Measurements from ENCODE around the gene MTHFD1. TPM values are rescaled to one million over a fixed set of nuclear protein-coding genes. Genes with fewer than 3 reads are reported as not detected.

Gene MTHFD1
- total RNA-seq, 1 experiment from 2014 or later, result 153 TPM

- CTCF ChIA-PET, result no interaction called here
These were observed 71.4 kb downstream of the MTHFD1 start for GRCh38 chr14:64459405-64460136.

More at GRCh38 chr14:64459405-64460136, 71.4 kb downstream of the MTHFD1 start:
- ChIA-PET POLR2A (no interaction called here), RAD21 (ENCODE audit: low non-redundant PET in 1 of 2, low total read pairs in 2 of 2, uncharacterized antibody in 2 of 2, unreplicated experiment in 2 of 2) (no interaction called here)
- BruUV-seq (replicated peaks), result no TSS peak
- ATAC-seq (no peak), DNase-seq (ENCODE audit: low read depth, low spot score) (no peak)
- H3K79me2 ChIP-seq (ENCODE audit: insufficient read depth, low read length), result no peaks in the 10 kb centered on the region
- no peak for TF ChIP-seq CEBPB (IDR thresholded peaks at IDR 0.05; ENCODE audit: low read depth)
- no peak for TF ChIP-seq TCF7L2 (IDR thresholded peaks at IDR 0.05; ENCODE audit: borderline replicate concordance, extremely low read depth, insufficient read depth, insufficient read length)
- TF ChIP-seq POLR2A (IDR thresholded peaks at IDR 0.05; ENCODE audit: borderline replicate concordance, extremely low read depth, insufficient read depth, insufficient read length), result no peak
- TF ChIP-seq ATF3 (IDR thresholded peaks at IDR 0.05), result no peak
- no peak for TF ChIP-seq FOSL1 (IDR thresholded peaks at IDR 0.05; ENCODE audit: low read depth)
- no peak for TF ChIP-seq CBX3 (IDR thresholded peaks at IDR 0.05; ENCODE audit: low read depth)
- no peak for TF ChIP-seq YY1 (IDR thresholded peaks at IDR 0.05; ENCODE audit: extremely low read depth, insufficient replicate concordance, low read depth, low read length)
- TF ChIP-seq REST (IDR thresholded peaks at IDR 0.05; ENCODE audit: low read depth), result no peak
- no peak for TF ChIP-seq EZH2 (IDR thresholded peaks at IDR 0.05)
- no peak for TF ChIP-seq ZNF274 (IDR thresholded peaks at IDR 0.05; ENCODE audit: low read depth, low read length)
- no peak for TF ChIP-seq EZH2phosphoT487 (IDR thresholded peaks at IDR 0.05; ENCODE audit: borderline replicate concordance)
- no peak for TF ChIP-seq CTCF (IDR thresholded peaks at IDR 0.05 in 2 of 3, conservative IDR thresholded peaks at IDR 0.05 in 1 of 3; ENCODE audit: borderline replicate concordance in 1 of 3, insufficient read depth in 1 of 3, low read depth in 2 of 3, low read length in 2 of 3)
- no peak for TF ChIP-seq ZFX (IDR thresholded peaks at IDR 0.05)
- TF ChIP-seq SRF (IDR thresholded peaks at IDR 0.05; ENCODE audit: low read depth), result no peak
- no peak for TF ChIP-seq ELF1 (IDR thresholded peaks at IDR 0.05; ENCODE audit: borderline replicate concordance, low read depth)
- no peak for TF ChIP-seq SP1 (IDR thresholded peaks at IDR 0.05; ENCODE audit: low read depth)
- TF ChIP-seq MAX (IDR thresholded peaks at IDR 0.05), result no peak
- TF ChIP-seq ZBTB33 (IDR thresholded peaks at IDR 0.05; ENCODE audit: extremely low read depth, insufficient replicate concordance, low read length), result no peak
- no peak for TF ChIP-seq EGR1 (IDR thresholded peaks at IDR 0.05; ENCODE audit: low read depth)
- TF ChIP-seq RAD21 (IDR thresholded peaks at IDR 0.05; ENCODE audit: low read depth), result no peak
- H3K36me3 ChIP-seq (ENCODE audit: control insufficient read depth in 1 of 2, insufficient read depth in 2 of 2, low read length in 2 of 2), result peaks cover 14 to 28% of the 10 kb centered on the region in 2 experiments; a peak in 3 of 4 replicates
- no peak overlapping the region for H3K27ac ChIP-seq (ENCODE audit: low read depth, low read length)
- H3K9me3 ChIP-seq (ENCODE audit: control insufficient read depth in 1 of 2, insufficient read depth in 1 of 2, low read depth in 1 of 2, low read length in 2 of 2), result no peaks in the 10 kb centered on the region
- no peak overlapping the region for H3K4me3 ChIP-seq (replicated peaks in 1 of 2; ENCODE audit: low read depth in 1 of 2, low read length in 2 of 2)
- no peaks in the 10 kb centered on the region for H3K27me3 ChIP-seq (ENCODE audit: insufficient read depth, low read length)
- no peak overlapping the region for H3K4me2 ChIP-seq (ENCODE audit: low read length)
- H3K9ac ChIP-seq (ENCODE audit: low read length), result no peak overlapping the region
- no peaks in the 10 kb centered on the region for H3K9me2 ChIP-seq (ENCODE audit: insufficient read depth)
- intact Hi-C loops (cut with micrococcal nuclease), result no loop called here
- no peak overlapping the region for H2AFZ ChIP-seq (ENCODE audit: low read depth, low read length, poor library complexity, severe bottlenecking)
- H4K20me1 ChIP-seq (ENCODE audit: insufficient read depth), result no peaks in the 10 kb centered on the region
- H3K4me1 ChIP-seq (ENCODE audit: control insufficient read depth in 1 of 2, insufficient read depth in 2 of 2, low read length in 2 of 2), result no peaks in the 10 kb centered on the region
